Endodermal cell (in vitro differentiated cells): ENCODE measurements around the gene HMG20B. TPM values are rescaled to one million over a fixed set of nuclear protein-coding genes. Genes with fewer than 3 reads are reported as not detected.

Source experiments
- DNase-seq: peaks from one replicate; pipeline ENCODE4 v3.0.0-alpha.2; 2017
- H3K27ac ChIP-seq: 2 replicates; pipeline ENCODE4 v1.5.1; 2013; ENCODE audit warnings: mild to moderate bottlenecking, low read depth, low read length, moderate library complexity
- H3K27me3 ChIP-seq: 2 replicates; pipeline ENCODE4 v1.6.1; 2013; ENCODE audit warnings: mild to moderate bottlenecking, low read length, moderate library complexity; ENCODE audit not compliant: insufficient read depth, control insufficient read depth, poor library complexity, severe bottlenecking
- H3K36me3 ChIP-seq: 2 replicates; pipeline ENCODE4 v1.7.0; 2013; ENCODE audit warnings: mild to moderate bottlenecking, low read length, moderate library complexity; ENCODE audit not compliant: control insufficient read depth, insufficient read depth
- H3K4me1 ChIP-seq: one replicate; pipeline ENCODE4 v1.7.0; 2013; ENCODE audit warnings: low read length; ENCODE audit not compliant: control insufficient read depth, insufficient read depth
- H3K4me3 ChIP-seq: 2 replicates; pipeline ENCODE4 v1.5.1; 2013; ENCODE audit warnings: mild to moderate bottlenecking, low read length, moderate library complexity
- H3K9ac ChIP-seq: 2 replicates; pipeline ENCODE4 v1.6.1; 2013; ENCODE audit warnings: mild to moderate bottlenecking, low read length, moderate library complexity; ENCODE audit not compliant: poor library complexity, severe bottlenecking; ENCODE audit errors: extremely low read depth
- H3K9me3 ChIP-seq: 2 replicates; pipeline ENCODE4 v1.6.1; 2013; ENCODE audit warnings: mild to moderate bottlenecking, low read length, moderate library complexity; ENCODE audit not compliant: control insufficient read depth
- H3K27ac Mint-ChIP-seq: 2 replicates; pipeline ENCODE4 v1.8.0; 2020; ENCODE audit warnings: mixed read lengths
- H3K27me3 Mint-ChIP-seq: 2 replicates; pipeline ENCODE4 v1.8.0; 2021; ENCODE audit warnings: mild to moderate bottlenecking, mixed read lengths; ENCODE audit not compliant: insufficient read depth
- H3K36me3 Mint-ChIP-seq: 2 replicates; pipeline ENCODE4 v1.8.0; 2020; ENCODE audit warnings: low read depth, mixed read lengths
- H3K4me1 Mint-ChIP-seq: 2 replicates; pipeline ENCODE4 v1.8.0; 2020; ENCODE audit warnings: mixed read lengths
- H3K4me3 Mint-ChIP-seq: 2 replicates; pipeline ENCODE4 v1.8.0; 2020; ENCODE audit warnings: mild to moderate bottlenecking, moderate library complexity, mixed read lengths
- H3K9me3 Mint-ChIP-seq: 2 replicates; pipeline ENCODE4 v1.8.0; 2020; ENCODE audit warnings: mild to moderate bottlenecking, mixed read lengths
- CTCF ChIP-seq: fragments of 200-600 bp; sonication (generic); conservative IDR thresholded peaks from 2 replicates; pipeline ENCODE4 v1.5.0; 2021; ENCODE audit warnings: antibody characterized with exemption, mild to moderate bottlenecking
- WGBS, 2 experiments: methylation state at CpG; one replicate each; pipeline versions ENCODE4 v1.1.5 to v1.1.7; 2013; ENCODE audit warnings: missing lambda C conversion rate in 2 of 2, mixed read lengths in 1 of 2; ENCODE audit not compliant: insufficient coverage in 1 of 2, insufficient read length in 1 of 2; 5-methylcytosine and 5-hydroxymethylcytosine counted together
- total RNA-seq, 2 donors: library from RNA; stranded (reverse); fragmentation: NEBNext Ultra II Directional in 1 of 2; extraction: Animal tissue kit (Norgen Biotek cat#: 25700) in 1 of 2; gene quantifications; 2 replicates in 1 of 2; 3 replicates in 1 of 2; pipeline ENCODE4 v1.2.1, GENCODE V29; 2021

Gene HMG20B
- total RNA-seq, 2 donors from 2014 or later = 80.7 to 102 TPM

GRCh38 chr19:3550947-3551791, 21.6 kb upstream of the HMG20B start:
- H3K4me3 Mint-ChIP-seq = no peak overlapping the region
- DNase-seq = no peak
- 93 to 95% methylated on average over 21 to 32 of the region's 34 CpGs for WGBS, 2 experiments
- no peak for TF ChIP-seq CTCF
- peak overlapping the region; percentile 26 for H3K27ac Mint-ChIP-seq
- Histone ChIP-seq H3K4me1 (no peaks in the 10 kb centered on the region), H3K27ac (no peak overlapping the region), H3K9me3 (no peaks in the 10 kb centered on the region), H3K36me3 (peaks cover 4% of the 10 kb centered on the region), H3K27me3 (no peaks in the 10 kb centered on the region), H3K9ac (no peak overlapping the region), H3K4me3 (no peak overlapping the region)
- H3K36me3 Mint-ChIP-seq = peaks cover 6% of the 10 kb centered on the region
- no peaks in the 10 kb centered on the region for H3K4me1 Mint-ChIP-seq
- no peaks in the 10 kb centered on the region for H3K27me3 Mint-ChIP-seq
- H3K9me3 Mint-ChIP-seq = no peaks in the 10 kb centered on the region

GRCh38 chr19:3551792-3552095, 21.0 kb upstream of the HMG20B start:
- Histone ChIP-seq H3K27me3 (no peaks in the 10 kb centered on the region), H3K4me1 (no peaks in the 10 kb centered on the region), H3K9me3 (no peaks in the 10 kb centered on the region), H3K27ac (no peak overlapping the region), H3K4me3 (no peak overlapping the region), H3K36me3 (peaks cover 4% of the 10 kb centered on the region), H3K9ac (no peak overlapping the region)
- 87 to 94% methylated on average over 7 to 9 of the region's 9 CpGs for WGBS, 2 experiments
- H3K36me3 Mint-ChIP-seq = peaks cover 6% of the 10 kb centered on the region
- H3K27ac Mint-ChIP-seq = peak overlapping the region; percentile 26
- no peak overlapping the region for H3K4me3 Mint-ChIP-seq
- no peak for DNase-seq
- H3K4me1 Mint-ChIP-seq = peaks cover 3% of the 10 kb centered on the region
- peaks cover 1% of the 10 kb centered on the region for H3K27me3 Mint-ChIP-seq
- no peaks in the 10 kb centered on the region for H3K9me3 Mint-ChIP-seq
- TF ChIP-seq CTCF = no peak

- H3K4me1 ChIP-seq = no peaks in the 10 kb centered on the region
- Mint-ChIP-seq H3K4me3 (no peak overlapping the region), H3K4me1 (peaks cover 4% of the 10 kb centered on the region), H3K27ac (no peak overlapping the region), H3K36me3 (peaks cover 6% of the 10 kb centered on the region), H3K27me3 (peaks cover 15% of the 10 kb centered on the region), H3K9me3 (no peaks in the 10 kb centered on the region)
- no peak overlapping the region for H3K27ac ChIP-seq
- no peak for DNase-seq
- H3K9ac ChIP-seq = no peak overlapping the region
- H3K36me3 ChIP-seq = no peaks in the 10 kb centered on the region
- no peak for TF ChIP-seq CTCF
- no peaks in the 10 kb centered on the region for H3K27me3 ChIP-seq
- H3K4me3 ChIP-seq = no peak overlapping the region
- WGBS, 2 experiments = 88 to 94% methylated on average over 13 to 21 of the region's 21 CpGs
- H3K9me3 ChIP-seq = no peaks in the 10 kb centered on the region
These were observed 18.3 kb upstream of the HMG20B start for GRCh38 chr19:3554254-3555083.
